HG03442 (cell line): Measurements from ENCODE around the gene DCAF5.

Experiments used
- ATAC-seq: cut with Tn5 transposase; IDR thresholded peaks from one replicate; pipeline ENCODE4 v1.9.1; 2021; ENCODE audit warnings: mild to moderate bottlenecking, moderate library complexity; ENCODE audit not compliant: unreplicated experiment

DCAF5 gene

DNA sequence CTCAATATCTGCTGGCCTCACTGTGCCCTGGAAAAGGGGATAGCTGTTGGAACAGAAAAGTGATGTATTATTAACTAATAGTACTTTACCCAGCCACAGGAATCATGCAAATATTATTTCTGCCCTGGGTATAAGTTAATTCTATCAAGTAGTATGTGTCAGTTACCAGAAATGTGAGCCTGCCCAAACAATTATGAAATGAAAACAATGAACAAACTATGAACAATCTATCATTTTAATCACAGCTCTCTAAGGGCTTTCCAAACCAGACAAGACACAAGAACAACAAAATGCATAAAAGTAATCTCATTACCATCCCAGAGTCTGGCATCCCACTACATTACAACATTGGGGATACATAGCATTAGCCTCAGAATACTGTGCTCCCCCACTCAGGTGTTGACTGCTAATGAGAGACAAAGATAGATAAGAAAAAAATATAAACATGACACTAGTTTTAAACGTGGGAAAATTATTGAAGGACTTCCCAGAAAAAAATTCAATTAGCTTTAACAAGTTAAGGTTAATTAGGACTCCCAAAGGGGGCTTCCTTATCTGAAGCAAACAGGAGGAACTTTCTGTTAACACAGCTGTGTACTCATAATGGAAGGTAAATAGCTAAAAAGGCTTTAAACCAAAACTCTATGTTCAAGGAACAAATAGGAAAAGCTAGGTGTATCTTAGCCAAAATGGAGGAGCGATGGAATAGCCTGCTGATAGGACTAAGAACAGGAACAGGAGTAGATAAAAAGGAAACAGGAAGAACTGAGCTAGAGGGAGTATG lies 3.3 kb downstream of the DCAF5 start:
- no peak for ATAC-seq

DNA sequence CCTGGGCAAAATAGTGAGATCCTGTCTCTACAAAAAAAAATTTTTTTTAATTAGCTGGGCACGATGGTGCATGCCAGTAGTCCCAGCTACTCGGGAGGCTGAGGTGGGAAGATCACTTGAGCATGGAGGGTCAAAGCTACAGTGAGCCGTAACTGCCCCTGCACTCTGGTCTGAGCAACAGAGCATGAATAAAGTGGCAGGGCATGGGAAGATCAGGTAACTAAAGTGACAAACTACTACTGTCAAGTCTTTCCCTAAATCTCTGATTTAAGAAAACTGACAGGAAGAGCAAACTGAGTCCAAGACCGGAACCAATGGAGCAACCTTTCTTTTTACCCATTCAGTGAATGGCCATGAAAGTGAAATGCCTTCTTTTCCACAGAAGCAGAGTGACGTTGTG lies 10.8 kb downstream of the DCAF5 start:
- no peak for ATAC-seq

DNA sequence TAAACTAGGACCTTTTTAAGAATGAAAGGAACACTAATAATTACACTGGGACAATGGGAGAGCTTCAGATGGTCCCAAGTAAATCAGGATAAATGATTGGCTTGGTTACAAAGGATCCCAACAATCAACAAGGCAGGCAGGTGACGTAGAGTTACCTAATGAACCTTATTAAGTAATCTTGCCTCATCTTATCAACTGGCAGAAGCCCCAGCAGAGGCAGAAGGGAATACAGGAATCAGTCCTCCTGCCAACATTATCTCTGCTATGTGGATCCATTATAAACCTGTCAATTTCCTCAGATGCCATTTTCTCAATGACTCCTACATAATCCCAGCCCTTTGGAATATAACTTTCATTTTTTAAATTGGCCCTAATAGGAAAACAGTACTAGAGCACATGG lies 11.4 kb downstream of the DCAF5 start:
- ATAC-seq = no peak

DNA sequence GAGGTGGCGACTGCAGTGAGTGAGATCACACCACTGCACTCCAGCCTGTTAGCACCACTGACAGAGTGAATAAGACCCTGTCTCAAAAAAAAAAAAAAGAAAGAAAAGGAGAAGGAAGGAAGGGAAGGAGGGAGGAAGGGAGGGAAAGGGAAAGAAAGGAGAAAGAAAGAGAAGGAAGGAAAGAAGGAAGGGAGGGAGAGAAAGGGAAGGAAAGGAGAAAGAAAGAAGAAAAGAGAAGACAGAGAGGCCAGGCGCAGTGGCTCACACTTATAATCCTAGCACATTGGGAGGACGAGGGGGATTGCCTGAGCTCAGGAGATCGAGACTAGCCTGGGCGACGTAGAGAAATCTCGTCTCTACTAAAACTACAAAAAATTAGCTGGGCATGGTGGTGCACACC lies 13.2 kb downstream of the DCAF5 start:
- no peak for ATAC-seq

DNA sequence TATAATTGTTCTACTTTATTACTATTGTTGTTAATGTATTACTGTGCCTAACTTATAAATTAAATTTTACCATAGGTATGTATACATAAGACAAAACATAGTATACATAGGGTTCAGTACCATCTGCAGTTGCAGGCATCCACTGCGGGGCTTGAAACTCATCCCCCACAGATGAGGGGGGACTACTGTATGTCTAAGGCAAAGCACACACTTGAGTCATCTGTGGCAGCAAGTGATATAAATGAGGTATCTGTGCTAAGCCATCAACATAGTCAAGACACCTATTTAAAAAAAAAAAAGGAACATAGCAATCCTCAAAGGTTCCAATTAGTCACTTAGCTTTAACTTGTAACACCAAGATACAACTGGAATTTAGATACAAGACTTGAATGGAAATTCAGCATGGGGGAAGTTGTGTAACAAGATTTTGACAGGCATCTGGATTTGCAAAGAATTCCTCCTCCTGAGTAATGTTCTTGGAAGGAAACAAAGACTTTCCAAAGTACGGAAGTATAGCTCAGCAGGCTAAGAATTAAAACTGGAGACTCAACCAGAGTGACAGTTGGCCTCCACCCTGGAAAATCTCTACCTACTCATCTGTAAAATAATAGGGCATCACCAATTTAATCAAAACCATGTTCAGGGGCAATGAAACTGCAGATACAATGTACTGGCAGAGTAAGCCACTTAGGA lies 14.9 kb downstream of the DCAF5 start:
- no peak for ATAC-seq

DNA sequence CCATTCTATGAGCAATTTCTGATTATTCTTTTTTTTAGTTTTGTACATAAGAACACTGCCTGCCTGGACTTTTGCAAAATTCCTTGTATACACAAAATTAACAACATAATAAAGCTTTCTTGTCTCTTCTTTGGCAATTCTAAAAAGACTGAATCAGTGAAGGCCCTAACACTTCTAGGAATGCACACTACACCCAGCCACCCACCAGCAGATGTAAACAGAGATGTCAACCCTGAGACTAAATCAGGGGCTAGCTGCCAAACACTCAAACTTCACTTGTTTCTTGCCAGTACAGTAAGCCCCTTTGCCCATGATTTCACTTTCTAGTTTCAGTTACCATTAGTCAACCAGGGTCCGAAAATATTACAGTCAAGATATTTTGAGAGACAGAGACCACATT lies 15.5 kb downstream of the DCAF5 start:
- ATAC-seq = no peak

DNA sequence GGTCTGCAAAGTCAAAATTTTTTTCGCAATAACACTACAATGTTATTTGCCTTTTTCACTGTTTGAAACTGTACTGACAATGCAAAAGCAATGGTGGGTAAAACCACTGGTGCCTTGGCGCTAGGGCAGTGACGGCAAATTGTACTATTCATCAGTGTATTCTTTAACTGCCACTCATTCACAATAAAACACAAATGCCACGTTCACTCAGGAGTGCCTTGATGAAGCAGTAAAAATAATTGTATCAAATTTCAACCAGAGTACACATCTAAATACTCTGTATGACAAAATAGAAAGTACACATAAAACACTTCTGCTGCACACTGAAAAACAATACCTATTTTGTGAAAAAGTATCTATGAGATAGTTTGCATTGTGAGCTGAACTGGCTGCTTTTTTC lies 17.8 kb downstream of the DCAF5 start:
- ATAC-seq = no peak

DNA sequence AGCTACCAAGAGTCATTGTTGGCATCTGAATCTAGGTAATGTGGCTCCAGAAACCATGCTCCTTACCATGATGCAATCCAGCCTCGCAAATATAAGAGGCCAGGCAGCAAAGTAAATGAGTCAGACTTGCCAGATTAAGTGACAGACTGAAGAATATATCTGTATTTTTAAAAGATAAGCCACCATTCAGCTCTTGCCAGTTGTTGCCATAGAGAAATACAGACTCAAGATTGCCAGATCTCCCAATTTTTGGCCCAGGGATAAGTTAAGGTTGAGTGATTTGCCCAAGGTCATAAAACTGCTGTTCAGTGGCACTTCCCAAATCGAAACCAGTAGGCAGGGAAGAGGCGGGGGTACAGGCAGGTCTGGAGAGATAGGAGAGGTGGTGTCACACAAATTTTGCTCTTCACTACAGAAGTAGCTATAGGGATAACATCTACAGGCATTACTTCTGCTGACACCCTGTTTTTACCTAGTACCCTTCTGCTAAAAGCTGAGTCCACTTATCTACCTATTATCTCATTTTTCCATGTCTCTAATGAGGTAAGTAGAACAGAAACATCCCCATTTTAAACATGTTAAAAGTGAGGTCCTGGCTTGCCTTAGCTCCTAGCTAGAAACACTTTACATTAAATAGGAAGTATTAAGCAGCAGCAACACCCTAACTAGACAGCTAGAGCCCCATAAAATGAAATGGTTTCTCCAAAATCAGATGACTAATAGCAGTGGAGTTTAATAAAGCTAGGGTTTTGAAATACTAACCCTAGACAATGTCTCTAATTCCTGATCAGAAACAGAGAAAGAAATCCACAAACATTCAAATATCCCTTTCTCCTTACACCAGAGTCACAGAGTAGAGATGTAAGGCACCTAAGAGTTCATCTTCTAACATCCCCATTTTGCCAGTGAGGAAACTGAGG lies 19.5 kb downstream of the DCAF5 start:
- no peak for ATAC-seq

DNA sequence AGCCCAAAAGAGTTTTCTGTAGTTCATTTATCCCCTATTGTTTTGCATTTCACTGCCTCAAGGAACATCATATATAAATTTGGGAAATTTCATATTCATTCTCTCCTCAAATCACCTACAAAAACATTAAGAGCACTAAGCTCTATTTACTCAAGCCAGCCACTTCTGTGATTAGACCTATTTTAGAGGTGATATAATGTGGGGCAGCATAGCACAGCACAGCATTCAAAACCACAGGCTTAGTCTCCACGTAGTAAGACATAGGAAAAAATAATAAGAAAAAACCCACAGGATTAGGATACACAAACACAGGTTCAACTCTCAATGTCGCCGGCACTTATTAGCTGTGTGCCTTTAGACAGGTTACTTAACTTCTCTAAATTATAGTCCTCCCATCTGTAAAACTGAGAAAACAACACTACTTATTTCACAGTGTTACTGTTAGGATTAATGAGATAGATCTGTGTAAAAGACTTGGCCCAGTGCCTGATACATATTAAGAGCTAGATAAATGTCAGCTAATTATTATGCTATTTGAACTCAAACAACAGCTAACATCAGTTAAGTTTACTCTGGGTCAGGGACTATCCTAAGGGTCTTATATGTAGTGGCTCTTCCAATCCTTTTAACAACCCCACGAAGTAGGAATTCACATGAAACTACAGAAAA lies 20.3 kb downstream of the DCAF5 start:
- ATAC-seq = no peak

DNA sequence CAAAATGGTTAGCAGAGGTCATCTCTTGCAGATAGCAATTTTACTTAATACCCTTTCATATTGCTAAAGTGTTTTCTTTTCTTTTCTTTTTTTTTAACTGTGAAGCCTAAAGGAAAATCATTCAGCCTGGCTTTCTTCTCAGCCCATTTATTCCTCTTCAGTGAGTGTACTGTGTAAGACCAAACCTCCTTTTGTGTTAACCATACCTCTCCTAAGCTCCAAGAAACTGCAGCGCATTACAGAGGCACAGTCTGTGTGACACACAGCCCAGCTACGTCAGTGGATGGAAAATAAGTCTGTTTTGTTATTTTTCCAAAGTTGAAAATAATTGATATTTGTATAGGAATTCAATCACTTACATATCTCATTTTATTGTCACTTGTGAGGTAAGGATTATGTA lies 21.7 kb downstream of the DCAF5 start:
- no peak for ATAC-seq

DNA sequence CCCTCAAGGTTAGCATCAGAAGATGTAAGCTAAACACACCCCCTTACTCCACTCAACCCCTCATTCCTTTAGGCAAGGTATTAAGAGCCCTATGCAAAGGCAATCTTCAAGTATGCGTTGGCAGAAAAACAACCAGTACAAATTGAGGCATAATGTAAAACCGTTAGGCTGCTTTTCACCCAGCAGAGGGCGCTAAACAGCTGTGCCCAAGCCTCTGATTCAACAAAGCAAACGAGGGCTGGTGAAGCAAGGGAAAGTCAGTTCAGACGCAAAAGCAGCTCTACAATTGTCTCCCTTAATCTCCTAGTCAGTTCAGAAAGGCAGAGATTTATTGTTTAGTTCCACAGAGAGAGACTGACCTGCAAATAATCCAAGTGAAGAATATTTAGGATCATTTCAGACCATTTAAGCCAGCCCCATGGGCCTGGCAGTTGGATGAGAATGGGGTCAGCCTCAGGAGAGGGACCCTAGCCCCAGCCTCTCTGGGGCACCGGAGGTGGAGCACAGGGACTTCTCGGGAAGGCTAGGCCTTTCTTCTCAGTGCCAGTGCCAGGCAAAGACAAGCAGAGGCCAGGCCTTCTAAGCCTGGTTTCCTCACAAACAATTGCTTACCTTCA lies 23.5 kb downstream of the DCAF5 start:
- no peak for ATAC-seq

DNA sequence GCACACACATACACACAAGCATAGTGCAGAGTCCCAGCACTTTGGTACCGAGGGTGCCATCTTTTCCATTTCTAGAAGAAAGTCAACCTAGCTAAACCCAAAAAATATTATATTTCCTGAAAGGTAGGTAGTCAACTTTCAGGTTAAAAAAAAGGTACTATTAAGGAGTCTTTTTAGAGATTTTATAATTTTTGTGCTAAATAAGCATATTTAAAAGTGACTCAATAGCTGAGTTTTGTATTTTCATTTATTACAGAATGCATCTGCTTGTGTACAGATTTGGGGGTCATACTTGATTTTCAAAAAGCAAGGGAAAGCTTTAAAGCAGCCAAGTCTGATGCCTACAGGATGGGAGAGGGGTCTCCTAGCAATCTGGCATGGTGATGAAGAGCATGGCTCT lies 34.6 kb downstream of the DCAF5 start:
- ATAC-seq = no peak

DNA sequence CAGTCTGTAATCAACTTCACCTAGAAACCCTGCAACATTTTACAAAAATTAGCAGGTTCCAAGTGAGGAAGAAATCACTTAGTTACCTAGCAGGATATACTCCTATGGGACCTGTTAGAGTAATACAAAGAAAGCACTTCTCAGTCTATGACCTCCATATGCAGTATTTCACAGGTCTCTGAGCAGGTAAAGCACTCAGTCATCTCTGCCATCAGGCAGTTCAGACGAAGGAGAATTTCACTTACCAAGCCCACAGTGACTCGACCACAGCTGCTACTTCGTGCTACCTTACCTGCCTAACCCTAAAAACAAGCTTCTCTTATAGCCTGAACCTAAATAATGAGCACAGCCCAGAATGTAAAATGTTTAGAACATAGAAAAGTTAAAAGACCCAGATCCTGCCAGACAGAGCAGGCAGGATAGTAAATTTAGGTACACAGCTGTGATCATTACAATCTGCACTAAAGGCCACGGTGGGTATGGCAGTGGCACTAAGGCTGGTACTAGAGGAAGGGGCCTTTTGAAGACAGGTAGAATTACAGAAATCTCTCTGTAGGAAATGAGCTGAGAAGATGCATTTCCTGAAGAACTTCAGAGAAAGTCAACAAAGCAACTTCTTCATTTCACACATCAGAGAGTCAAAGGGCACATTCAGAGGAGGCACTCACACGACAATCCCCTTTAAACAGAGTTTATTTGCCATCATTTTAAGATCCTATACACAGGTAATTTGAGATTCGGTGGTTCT lies 35.7 kb downstream of the DCAF5 start:
- ATAC-seq = no peak

DNA sequence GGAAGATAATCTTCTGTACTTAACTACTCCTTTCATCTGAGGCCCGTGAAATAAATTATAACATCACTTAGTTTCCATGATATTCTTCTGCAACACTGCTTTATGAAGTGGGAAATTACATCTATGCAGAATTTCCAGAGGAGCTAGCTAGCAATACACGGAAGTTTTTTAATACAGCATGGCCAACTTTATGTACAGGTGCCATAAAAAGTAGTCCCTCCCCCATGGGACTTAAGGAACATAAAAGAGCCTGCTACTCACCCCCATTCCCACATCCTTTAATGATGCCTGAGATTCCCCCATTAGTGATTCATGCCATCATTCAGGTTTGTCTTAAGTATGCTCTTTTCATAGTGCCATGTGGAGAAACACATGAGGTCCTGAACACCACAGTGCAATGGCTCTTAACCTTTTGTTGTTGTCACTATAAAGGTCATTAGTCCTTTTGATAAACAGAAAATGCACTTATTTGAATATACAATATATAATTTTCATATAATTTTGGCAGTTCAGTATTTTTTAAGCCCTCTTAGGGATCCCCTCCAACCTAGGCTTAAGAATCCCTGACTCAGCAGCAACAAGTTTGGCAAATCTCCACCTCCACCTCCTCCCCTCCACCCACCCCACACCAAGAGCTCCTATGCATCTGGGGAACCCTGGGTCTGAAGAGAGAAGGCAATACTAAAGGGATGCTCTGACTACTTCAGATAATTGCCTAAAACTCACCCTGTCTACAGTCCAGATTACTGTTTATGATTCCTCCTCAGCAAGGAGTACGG lies 37.3 kb downstream of the DCAF5 start:
- ATAC-seq = no peak

DNA sequence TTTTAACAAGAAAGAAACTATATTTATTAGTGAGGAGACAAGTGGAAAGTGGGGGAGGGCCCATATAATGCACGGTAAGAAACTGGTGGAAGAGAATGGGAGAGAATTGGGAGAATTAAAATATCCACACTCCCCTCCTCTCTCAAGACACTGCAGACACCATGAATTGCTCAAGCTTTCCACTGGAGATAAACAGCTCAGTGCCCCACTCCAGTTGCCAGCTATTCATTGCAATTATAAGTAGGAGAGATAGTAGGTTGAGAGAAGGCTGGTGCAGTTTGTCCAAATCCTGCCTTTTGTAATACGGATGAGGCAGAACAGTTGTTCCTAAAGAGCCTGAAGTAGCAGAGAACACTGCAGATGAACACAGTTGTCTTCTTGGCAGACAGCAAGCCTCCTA lies 38.2 kb downstream of the DCAF5 start:
- ATAC-seq = no peak

DNA sequence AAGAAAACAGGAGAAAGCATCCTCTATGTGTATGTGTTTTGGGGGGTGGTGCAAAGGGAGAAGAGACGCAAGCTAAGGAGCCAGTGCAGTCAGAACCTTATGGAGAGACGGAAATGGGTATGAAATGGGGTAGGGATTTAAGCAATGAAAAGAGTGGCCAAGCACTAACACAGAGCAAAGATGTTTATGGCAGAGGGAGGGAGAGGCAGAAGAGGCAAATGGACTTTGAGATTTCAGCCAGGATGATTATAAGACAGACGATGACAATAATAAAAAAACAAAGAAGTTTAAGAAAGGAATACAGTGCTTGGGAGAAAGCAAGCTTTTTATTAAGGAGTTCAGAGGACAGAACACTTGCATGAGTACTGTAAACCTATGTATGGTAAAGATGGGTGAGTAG lies 44.6 kb downstream of the DCAF5 start:
- ATAC-seq = no peak

DNA sequence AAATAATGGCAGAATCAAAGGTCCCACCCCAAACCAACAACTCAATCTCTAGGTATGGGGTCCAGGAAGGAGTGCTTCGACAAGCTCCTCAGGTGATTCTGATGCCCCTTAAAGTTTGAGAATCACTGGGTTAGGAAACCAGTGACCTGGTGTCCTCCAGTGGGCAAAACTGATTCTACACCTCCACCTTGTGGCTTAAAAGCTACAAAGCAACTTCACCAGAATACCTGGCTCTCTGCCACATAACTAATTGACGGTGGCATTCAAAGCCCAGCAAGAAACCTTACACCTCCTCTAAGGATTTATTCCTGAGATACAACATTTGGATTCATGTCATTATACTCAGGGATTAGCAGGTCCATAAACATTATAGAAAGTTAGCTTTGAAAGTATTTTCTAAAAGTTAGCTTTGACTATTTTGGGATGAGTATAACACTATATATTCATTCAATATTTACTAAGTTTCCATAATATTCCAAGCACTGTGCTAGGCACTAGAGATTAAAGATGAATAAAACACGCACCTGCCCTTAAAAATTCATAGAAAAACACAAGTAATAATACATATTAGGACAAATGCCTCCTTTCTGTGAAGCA lies 45.4 kb downstream of the DCAF5 start:
- ATAC-seq = no peak

DNA sequence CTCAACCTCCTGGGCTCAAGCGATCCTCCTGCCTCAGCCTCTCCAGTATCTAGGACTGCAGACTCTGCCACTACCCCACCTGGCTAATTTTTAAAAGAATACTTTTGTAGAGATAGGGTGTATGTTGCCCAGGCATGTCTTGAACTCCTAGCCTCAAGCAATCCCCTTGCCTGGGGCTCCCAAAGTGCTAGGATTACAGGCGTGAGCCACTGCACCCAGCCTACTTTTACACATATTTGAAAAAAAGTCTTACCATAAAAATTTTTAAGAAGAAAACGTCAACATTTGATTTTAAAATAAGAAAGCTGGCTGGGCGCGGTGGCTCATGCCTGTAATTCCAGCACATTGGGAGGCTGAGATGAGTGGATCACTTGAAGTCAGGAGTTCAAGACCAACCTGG lies 46.5 kb downstream of the DCAF5 start:
- no peak for ATAC-seq

DNA sequence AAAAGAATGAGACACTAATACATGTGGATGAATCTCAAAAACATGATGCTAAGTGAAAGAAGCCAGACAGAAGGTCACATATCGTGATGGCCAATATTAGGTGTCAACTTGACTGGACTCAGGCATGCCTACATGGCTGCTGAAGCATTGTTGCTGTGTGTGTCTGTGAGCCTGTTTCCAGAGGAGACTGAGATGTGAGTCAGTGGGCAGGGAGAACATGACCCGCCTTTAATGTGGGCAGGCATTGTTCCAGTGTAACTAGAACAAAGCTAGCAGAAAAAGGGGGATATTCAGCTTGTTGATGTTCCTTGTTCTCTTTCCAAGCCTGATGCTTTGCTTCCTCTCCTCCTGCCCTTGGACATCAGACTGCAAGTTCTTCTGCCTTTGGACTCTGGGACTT lies 47.6 kb downstream of the DCAF5 start:
- ATAC-seq = no peak
